Glutamatergic neuron (in vitro differentiated cells): Measurements from ENCODE around the gene GFPT1. TPM values are rescaled to one million over a fixed set of nuclear protein-coding genes. Genes with fewer than 3 reads are reported as not detected.

Source experiments
- DNase-seq: peaks from one replicate; pipeline ENCODE4 v3.0.0; 2022
- H3K27ac Mint-ChIP-seq: one replicate; pipeline ENCODE4 v1.8.0; 2020; ENCODE audit warnings: mild to moderate bottlenecking, mixed read lengths, inconsistent platforms; ENCODE audit not compliant: unreplicated experiment
- H3K27me3 Mint-ChIP-seq: one replicate; pipeline ENCODE4 v1.8.0; 2020; ENCODE audit warnings: mild to moderate bottlenecking, moderate library complexity, mixed read lengths, inconsistent platforms; ENCODE audit not compliant: unreplicated experiment
- H3K36me3 Mint-ChIP-seq: one replicate; pipeline ENCODE4 v1.8.0; 2020; ENCODE audit warnings: mild to moderate bottlenecking, mixed read lengths, inconsistent platforms; ENCODE audit not compliant: unreplicated experiment
- H3K4me1 Mint-ChIP-seq: one replicate; pipeline ENCODE4 v1.8.0; 2020; ENCODE audit warnings: mild to moderate bottlenecking, low read depth, mixed read lengths, inconsistent platforms; ENCODE audit not compliant: unreplicated experiment
- H3K4me3 Mint-ChIP-seq: one replicate; pipeline ENCODE4 v1.8.0; 2020; ENCODE audit warnings: mild to moderate bottlenecking, mixed read lengths, inconsistent platforms; ENCODE audit not compliant: unreplicated experiment
- H3K9me3 Mint-ChIP-seq: one replicate; pipeline ENCODE4 v1.8.0; 2020; ENCODE audit warnings: mild to moderate bottlenecking, moderate library complexity, mixed read lengths, inconsistent platforms; ENCODE audit not compliant: unreplicated experiment
- total RNA-seq: library from RNA; stranded (reverse); fragmentation: NEBNext Ultra II Directional; extraction: Animal tissue kit (Norgen Biotek cat#: 25700); gene quantifications from one replicate; pipeline ENCODE4 v1.2.1, GENCODE V29; 2021; ENCODE audit not compliant: unreplicated experiment
- TF ChIP-seq, protein P1 (sequence below): fragments of 200-600 bp; sonication (generic); IDR thresholded peaks from one replicate; pipeline ENCODE4 v1.5.0; 2021; ENCODE audit not compliant: partially characterized antibody, unreplicated experiment

Gene GFPT1
- total RNA-seq, 1 donor from 2014 or later = 39.3 TPM

DNA sequence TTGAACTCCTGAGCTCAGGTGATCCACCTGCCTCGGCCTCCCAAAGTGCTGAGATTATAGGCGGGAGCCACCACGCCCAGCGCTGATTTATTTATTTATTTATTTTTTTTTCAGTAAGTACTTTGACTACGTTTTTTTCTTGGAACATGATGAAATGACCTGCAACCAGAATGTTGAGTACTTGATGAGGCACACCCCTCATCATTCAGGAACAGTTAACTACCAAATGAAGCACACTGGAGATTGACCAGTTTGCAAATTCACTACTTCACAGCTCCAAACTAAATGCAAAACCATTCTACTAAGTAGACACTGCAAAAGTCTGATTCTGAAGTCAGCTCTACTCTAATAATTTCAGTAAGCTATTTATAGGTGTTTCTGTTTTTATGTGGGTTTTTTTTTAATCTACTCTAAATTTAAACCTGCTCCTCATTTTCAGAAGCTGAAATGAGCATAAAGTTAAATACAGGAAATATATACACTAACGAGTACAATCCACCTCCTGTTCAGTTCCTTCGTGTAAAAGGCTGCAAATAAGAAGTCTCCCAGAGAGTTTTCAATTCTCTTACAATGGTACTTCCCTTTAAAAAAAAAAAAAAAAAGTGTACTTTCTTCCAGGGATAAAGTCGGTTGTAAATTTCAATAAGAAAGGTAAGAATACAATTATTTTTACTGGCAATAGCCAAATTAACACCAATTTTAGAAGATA lies 1.4 kb downstream of the GFPT1 start:
- Mint-ChIP-seq H3K27me3 (peaks cover 2% of the 10 kb centered on the region), H3K36me3 (no peaks in the 10 kb centered on the region), H3K27ac (peak overlapping the region; percentile 6), H3K9me3 (peaks cover 2% of the 10 kb centered on the region), H3K4me3 (peak overlapping the region; percentile 89), H3K4me1 (peaks cover 2% of the 10 kb centered on the region)
- no peak for DNase-seq
- TF ChIP-seq, protein P1, sequence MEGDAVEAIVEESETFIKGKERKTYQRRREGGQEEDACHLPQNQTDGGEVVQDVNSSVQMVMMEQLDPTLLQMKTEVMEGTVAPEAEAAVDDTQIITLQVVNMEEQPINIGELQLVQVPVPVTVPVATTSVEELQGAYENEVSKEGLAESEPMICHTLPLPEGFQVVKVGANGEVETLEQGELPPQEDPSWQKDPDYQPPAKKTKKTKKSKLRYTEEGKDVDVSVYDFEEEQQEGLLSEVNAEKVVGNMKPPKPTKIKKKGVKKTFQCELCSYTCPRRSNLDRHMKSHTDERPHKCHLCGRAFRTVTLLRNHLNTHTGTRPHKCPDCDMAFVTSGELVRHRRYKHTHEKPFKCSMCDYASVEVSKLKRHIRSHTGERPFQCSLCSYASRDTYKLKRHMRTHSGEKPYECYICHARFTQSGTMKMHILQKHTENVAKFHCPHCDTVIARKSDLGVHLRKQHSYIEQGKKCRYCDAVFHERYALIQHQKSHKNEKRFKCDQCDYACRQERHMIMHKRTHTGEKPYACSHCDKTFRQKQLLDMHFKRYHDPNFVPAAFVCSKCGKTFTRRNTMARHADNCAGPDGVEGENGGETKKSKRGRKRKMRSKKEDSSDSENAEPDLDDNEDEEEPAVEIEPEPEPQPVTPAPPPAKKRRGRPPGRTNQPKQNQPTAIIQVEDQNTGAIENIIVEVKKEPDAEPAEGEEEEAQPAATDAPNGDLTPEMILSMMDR = no peak

DNA sequence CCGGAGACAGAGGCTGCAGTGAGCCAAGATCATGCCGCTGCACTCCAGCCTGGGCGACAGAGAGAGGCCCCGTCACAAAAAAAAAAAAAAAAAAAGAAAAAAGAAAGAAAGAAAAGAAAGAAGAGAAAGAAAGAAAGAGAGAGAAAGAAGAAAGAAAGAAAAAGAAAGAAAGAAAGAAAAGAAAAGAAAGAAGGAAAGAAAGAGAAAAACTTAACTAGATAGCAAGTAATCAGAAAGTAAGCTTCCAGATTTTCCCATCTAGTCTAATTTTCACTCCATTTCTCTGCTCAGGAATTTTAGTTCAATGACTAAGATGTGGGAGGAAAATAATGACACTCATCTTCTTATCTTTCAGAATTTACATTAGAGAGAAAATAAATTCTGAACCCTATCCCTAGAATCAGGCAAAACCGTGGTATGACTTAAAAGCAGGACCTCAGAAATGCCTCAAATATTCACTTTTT lies 2.4 kb downstream of the GFPT1 start:
- peaks cover 2% of the 10 kb centered on the region for H3K4me1 Mint-ChIP-seq
- H3K36me3 Mint-ChIP-seq = no peaks in the 10 kb centered on the region
- H3K27ac Mint-ChIP-seq = no peak overlapping the region
- peaks cover 2% of the 10 kb centered on the region for H3K9me3 Mint-ChIP-seq
- H3K4me3 Mint-ChIP-seq = no peak overlapping the region
- peaks cover 2% of the 10 kb centered on the region for H3K27me3 Mint-ChIP-seq
- DNase-seq = no peak
- TF ChIP-seq, protein P1 = no peak

DNA sequence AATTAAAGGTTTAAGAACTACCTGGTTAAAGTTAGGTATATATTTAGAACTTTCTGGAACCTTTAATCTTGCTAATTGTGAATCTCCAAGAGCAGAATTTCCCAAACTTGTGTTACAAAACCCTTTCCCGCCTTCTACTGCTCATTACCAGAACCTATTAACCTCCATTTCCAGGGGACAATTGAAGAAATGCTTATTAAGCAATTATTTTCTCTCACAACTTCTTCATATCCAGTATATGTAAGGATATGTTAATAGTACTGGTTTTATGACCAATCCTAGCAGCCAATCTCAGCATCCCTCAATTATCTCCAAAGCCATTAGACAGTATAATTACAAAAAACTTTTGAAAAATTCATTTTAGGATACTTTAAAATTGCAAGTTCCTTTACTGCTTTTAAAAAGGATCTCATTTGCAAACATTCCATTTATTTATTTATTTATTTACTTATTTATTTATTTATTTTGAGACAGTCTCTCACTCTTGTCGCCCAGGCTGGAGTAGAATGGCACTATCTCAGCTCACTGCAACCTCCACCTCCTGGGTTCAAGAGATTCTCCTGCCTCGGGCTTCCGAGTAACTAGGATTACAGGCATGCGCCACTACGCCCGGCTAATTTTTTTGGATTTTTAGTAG lies 3.7 kb downstream of the GFPT1 start:
- Mint-ChIP-seq H3K9me3 (peaks cover 2% of the 10 kb centered on the region), H3K36me3 (no peaks in the 10 kb centered on the region), H3K4me3 (no peak overlapping the region), H3K4me1 (peaks cover 2% of the 10 kb centered on the region), H3K27me3 (peaks cover 2% of the 10 kb centered on the region), H3K27ac (no peak overlapping the region)
- TF ChIP-seq, protein P1 = no peak
- no peak for DNase-seq

DNA sequence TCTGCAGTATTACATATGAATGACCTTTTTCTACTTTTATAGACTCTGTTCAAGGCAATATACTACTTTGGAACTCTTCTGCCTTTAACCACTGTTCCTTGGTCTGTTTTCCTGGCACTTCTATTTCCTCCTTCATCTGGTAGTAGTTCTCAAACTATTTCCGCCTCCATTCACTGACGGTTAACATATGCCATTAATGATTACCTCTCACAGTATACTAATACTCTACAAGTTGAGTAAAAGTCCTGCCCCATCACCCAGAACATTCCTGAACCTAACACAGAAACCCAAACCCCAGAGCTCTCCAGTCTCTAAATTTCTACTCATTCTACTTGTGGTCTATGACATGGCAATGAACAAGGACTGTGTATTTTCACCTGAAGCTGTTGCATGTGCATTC lies 4.5 kb downstream of the GFPT1 start:
- DNase-seq = no peak
- TF ChIP-seq, protein P1 = no peak
- H3K27me3 Mint-ChIP-seq = no peaks in the 10 kb centered on the region
- H3K4me1 Mint-ChIP-seq = peaks cover 2% of the 10 kb centered on the region
- peaks cover 2% of the 10 kb centered on the region for H3K9me3 Mint-ChIP-seq
- no peaks in the 10 kb centered on the region for H3K36me3 Mint-ChIP-seq
- no peak overlapping the region for H3K4me3 Mint-ChIP-seq
- H3K27ac Mint-ChIP-seq = no peak overlapping the region

DNA sequence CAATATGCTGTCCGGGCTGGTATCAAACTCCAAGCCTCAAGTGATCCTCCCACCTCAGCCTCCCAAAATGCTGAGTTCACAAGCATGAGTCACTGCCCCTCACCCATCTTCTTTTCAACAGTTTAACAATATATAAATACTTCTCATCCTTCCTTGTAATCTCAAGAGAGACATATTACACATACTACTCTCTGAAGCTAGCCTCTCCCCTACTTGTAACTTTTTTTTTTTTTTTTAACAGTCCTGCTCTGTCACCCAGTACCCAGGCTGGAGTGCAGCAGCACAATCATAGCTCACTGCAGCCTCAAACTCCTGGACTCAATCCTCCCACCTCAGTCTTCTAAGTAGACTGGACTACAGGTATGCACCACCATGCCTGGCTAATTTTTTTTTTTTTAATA lies 5.7 kb downstream of the GFPT1 start:
- Mint-ChIP-seq H3K4me3 (no peak overlapping the region), H3K9me3 (peaks cover 2% of the 10 kb centered on the region), H3K27ac (no peak overlapping the region), H3K4me1 (peaks cover 2% of the 10 kb centered on the region), H3K36me3 (no peaks in the 10 kb centered on the region), H3K27me3 (no peaks in the 10 kb centered on the region)
- TF ChIP-seq, protein P1 = no peak
- no peak for DNase-seq
